HUDEP-2 (cell line): ENCODE measurements around the gene IFT122.
"Not testable (repeated sequence)": the region's sequence is repeated elsewhere in the genome, so short reads cannot be mapped to it uniquely, and the experiment has no call there.

Source experiments
- DNase-seq, 76 experiments: peaks; one replicate each; lab custom pipeline; 2025; ENCODE audit not compliant: unreplicated experiment in 76 of 76; lab: John Stamatoyannopoulos, UW

Gene IFT122, protein sequence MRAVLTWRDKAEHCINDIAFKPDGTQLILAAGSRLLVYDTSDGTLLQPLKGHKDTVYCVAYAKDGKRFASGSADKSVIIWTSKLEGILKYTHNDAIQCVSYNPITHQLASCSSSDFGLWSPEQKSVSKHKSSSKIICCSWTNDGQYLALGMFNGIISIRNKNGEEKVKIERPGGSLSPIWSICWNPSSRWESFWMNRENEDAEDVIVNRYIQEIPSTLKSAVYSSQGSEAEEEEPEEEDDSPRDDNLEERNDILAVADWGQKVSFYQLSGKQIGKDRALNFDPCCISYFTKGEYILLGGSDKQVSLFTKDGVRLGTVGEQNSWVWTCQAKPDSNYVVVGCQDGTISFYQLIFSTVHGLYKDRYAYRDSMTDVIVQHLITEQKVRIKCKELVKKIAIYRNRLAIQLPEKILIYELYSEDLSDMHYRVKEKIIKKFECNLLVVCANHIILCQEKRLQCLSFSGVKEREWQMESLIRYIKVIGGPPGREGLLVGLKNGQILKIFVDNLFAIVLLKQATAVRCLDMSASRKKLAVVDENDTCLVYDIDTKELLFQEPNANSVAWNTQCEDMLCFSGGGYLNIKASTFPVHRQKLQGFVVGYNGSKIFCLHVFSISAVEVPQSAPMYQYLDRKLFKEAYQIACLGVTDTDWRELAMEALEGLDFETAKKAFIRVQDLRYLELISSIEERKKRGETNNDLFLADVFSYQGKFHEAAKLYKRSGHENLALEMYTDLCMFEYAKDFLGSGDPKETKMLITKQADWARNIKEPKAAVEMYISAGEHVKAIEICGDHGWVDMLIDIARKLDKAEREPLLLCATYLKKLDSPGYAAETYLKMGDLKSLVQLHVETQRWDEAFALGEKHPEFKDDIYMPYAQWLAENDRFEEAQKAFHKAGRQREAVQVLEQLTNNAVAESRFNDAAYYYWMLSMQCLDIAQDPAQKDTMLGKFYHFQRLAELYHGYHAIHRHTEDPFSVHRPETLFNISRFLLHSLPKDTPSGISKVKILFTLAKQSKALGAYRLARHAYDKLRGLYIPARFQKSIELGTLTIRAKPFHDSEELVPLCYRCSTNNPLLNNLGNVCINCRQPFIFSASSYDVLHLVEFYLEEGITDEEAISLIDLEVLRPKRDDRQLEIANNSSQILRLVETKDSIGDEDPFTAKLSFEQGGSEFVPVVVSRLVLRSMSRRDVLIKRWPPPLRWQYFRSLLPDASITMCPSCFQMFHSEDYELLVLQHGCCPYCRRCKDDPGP

GRCh38 chr3:129439817-129440617 is at the start of gene IFT122, which contains the start of gene MBD4:
TSS of gene IFT122 (plus strand) at chr3:129440224. CDS start at chr3:129440331, 107 bp downstream.
TSS of gene MBD4 (minus strand) at chr3:129439948. CDS start at chr3:129439833, 115 bp downstream.
- peak in 75 of 76 experiments; percentile 77 to 100 (median 98) for DNase-seq

DNA sequence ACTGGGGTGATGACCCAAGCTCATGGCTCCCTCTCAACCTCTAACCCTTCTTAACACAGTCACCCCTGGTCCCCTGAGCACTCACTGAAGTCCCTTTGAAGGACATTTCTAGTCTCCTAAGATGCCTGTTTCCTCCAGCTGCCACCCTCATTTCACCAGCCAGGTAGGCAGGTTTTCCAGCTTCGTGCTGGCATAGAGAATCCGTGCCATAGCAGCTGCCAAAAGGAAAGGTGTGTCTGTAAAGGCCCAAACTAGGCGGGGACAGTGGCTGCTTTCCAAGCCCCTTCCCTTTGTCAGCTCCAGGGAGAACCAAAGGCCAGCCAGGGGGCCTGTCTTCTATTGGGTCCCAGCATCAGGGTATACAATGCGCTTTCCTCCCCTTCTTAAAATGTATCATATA is 48.4 kb upstream of the IFT122 start:
- not testable (repeated sequence) for DNase-seq

- not testable (repeated sequence) for DNase-seq
These were observed 47.7 kb upstream of the IFT122 start for GRCh38 chr3:129392106-129392887.

DNA sequence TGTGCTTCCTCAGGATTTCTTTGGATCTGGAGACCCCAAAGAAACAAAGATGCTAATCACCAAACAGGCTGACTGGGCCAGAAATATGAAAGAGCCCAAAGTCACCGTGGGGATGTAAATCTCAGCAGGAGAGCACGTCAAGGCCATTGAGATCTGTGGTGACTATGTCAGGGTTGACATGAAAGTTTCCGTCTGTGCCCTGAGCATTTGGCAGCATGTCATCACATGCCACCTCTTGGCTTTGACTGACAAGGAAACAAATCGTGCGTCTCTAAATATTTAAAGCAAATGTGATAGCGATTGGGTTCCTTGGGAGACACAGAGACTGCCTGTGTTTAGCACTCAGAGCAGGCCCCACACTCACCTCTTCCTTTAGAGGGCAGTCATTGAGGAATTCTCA is 46.8 kb upstream of the IFT122 start:
- no peak for DNase-seq

DNA sequence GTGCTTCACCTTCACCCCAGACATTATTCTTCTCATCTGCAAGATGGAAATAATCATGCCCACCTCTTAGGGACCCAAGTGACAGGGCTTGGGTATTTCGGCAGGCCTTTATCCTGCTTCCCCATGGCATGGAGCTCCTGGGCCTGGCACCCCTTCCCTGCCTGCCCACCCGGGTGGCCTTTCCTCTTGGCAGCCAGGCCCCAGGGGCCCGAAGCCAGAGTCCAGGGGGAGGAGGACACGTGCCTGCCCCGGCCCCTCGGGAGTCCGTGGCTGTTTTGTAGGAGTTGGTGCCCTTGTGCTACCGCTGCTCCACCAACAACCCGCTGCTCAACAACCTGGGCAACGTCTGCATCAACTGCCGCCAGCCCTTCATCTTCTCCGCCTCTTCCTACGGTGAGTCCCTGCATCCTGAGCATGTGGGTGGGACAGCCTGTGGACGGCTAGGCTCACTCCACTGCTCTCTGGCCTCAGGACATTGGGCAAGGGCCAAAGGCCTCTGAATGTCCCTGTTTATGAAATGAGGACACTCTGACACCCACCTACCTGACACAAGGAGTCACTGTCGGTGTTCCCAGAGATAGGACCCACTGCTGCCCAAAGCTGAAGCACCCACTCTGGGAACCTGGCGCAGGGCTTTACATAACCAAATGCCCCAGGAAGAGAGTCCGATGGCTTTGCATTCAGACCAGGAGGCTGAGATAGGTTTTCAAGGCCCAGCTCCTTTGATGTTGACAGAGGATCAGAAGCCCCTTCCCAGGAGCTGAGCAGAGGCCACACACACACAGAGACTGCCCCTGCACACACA is 46.1 kb upstream of the IFT122 start:
- not testable (repeated sequence) for DNase-seq

DNA sequence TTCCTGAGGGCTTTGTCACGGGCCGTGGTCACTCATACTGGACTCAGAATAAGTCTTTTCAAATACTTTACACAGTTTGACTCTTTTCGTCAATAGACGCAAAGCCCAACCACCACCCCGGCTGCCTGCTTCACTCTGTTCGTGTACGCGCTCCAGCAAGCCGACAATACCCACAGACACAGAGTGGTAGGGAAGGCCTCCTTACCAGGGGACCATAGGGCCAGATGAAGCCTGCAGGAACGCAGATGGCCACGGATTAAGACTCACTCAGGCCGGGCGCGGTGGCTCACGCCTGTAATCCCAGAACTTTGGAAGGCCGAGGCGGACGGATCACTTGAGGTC is 41.2 kb upstream of the IFT122 start:
- peak in 8 of 76 experiments; percentile 6 to 29 (median 12) for DNase-seq

- DNase-seq = peak in 74 of 76 experiments; percentile 22 to 92 (median 74)
These were observed 40.7 kb upstream of the IFT122 start for GRCh38 chr3:129399145-129399894.

GRCh38 chr3:129399895-129400357 is 40.1 kb upstream of the IFT122 start:
- peak in 2 of 76 experiments; percentile 5 to 12 for DNase-seq

DNA sequence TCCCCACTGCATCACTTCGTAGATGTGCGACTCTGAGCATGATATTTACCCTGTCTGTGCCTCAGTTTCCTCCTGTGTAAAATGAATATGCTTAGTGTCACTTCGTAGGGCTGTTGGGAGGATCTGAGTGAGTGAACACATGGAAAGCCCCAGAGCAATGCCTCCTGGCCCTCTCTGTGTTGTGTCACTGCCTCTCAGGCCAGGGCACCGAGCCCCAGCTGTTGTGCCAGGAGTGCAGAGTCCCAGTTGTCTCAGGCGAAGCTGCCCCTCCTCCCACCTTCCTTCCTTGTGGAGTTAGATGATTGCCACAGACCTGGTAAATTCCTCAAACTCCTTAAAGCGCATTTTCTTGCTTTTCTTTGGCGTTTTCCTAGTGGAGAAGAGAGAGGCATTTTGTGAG is 37.8 kb upstream of the IFT122 start:
- no peak for DNase-seq

GRCh38 chr3:129402616-129403015 is 37.4 kb upstream of the IFT122 start:
- DNase-seq = no peak

DNA sequence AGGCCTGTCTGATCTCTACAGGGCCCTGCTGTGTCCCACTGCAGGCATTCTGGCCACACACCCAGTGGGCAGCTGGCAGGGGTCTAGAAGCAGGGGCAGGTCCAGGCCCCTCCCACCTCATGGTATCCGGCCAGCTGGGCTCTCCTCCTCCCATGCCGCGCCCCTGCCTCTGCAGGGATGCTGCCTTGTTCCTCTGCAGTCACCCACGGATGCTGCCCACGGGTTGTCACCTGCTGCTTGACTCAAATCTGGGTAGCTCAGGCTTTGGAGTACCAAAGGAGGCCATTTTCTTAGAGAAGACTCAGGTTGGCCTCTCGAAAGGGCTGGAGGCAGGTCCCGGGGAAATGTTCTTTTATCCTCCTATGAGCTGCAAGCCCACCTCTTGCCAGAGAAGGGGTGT is 36.6 kb upstream of the IFT122 start:
- DNase-seq = no peak

- no peak for DNase-seq
These were observed 35.9 kb upstream of the IFT122 start for GRCh38 chr3:129404130-129404529.

GRCh38 chr3:129404610-129405009 is 35.4 kb upstream of the IFT122 start:
- DNase-seq = no peak

- DNase-seq = no peak
These were observed 30.5 kb upstream of the IFT122 start for GRCh38 chr3:129409541-129409940.

DNA sequence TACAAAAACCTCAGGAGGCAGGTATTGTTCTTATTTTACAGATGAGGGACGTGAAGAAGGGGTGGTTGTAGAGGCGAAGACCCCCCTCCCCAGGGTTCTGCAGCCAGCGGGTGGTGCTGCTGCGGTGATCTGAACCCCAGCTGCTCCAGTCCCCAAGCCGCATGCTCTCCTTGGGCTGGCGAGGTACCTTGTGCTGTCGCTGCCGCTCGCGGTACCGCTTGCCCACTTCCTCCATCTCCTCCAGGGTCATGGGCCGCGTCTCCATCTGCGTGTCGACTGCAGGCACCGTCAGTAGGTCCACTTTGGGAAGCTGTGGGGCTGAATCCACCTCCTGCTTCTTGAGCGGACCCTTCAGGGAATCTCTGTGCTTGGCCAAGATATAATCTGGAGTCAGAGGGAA is 29.1 kb upstream of the IFT122 start:
- no peak for DNase-seq

GRCh38 chr3:129412542-129413198 is 27.4 kb upstream of the IFT122 start:
- DNase-seq = no peak

DNA sequence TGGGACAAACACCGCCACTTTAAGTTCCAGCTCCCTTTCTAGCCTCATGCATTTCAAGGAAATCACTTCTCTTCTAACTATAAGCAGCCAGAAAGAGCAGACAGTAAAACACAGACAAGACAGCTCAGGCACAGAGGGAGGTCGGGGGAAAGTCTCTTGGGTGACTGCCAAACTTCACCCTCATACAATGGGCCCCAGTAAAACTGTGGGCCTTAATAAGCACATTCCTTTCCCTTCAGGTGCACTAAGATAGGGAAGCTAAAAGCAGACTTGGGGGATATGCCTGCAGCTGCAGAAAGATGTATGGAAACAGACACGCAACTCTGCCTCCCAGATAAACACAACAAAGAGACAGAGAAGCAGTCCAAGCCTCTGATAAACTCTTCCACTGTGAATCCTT is 26.8 kb upstream of the IFT122 start:
- DNase-seq = not testable (repeated sequence)
